ENCODE measurements around the gene POLR3K. TPM values are rescaled to one million over a fixed set of nuclear protein-coding genes. Genes with fewer than 3 reads are reported as not detected.
A peak's percentile ranks its signal among the peaks of the same experiment; 100 is the strongest.
"Not testable (repeated sequence)": the region's sequence is repeated elsewhere in the genome, so short reads cannot be mapped to it uniquely, and the experiment has no call there.

Gene POLR3K
- total RNA-seq, 1 donor from 2014 or later, result 26.5 TPM

DNA sequence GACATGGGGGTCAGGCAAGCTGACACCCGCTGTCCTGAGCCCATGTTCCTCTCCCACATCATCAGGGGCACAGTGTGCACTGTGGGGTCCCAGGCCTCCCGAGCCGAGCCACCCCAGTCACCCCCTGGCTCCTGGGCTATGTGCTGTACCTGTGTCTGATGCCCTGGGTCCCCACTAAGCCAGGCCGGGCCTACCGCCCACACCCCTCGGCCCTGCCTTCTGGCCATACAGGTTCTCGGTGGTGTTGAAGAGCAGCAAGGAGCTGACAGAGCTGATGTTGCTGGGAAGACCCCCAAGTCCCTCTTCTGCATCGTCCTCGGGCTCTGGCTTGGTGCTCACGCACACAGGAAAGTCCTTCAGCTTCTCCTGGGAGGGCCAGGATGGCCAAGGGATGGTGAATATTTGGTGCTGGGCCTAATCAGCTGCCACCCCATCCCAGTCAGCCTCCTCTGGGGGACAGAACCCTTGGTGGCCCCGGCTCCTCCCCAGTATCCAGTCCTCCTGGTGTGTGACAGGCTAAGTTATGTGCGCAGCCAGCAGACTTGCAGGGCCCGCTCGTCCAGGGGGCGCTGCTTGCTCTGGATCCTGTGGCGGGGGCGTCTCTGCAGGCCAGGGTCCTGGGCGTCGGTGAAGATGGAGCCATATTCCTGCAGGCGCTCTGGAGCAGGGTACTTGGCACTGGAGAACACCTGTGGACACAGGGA, 36.2 kb downstream of the POLR3K start:
- H3K9me3 Mint-ChIP-seq; H3K36me3 Mint-ChIP-seq (ENCODE audit: low read depth); CTCF ChIA-PET; H3K4me1 Mint-ChIP-seq; H3K27me3 Mint-ChIP-seq; DNase-seq; H3K4me3 Mint-ChIP-seq; ATAC-seq (ENCODE audit: low read depth); intact Hi-C loops (cut with micrococcal nuclease); POLR2A ChIA-PET; H3K27ac Mint-ChIP-seq: not testable (repeated sequence)

DNA sequence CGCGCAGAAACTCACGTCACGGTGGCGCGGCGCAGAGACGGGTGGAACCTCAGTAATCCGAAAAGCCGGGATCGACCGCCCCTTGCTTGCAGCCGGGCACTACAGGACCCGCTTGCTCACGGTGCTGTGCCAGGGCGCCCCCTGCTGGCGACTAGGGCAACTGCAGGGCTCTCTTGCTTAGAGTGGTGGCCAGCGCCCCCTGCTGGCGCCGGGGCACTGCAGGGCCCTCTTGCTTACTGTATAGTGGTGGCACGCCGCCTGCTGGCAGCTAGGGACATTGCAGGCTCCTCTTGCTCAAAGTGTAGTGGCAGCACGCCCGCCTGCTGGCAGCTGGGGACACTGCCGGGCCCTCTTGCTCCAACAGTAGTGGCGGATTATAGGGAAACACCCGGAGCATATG, 42.6 kb downstream of the POLR3K start:
- H3K4me1 Mint-ChIP-seq; H3K4me3 Mint-ChIP-seq; H3K27me3 Mint-ChIP-seq; H3K36me3 Mint-ChIP-seq (ENCODE audit: low read depth); H3K27ac Mint-ChIP-seq; H3K9me3 Mint-ChIP-seq; POLR2A ChIA-PET; intact Hi-C loops (cut with micrococcal nuclease); CTCF ChIA-PET: not testable (repeated sequence)
- peak; percentile 76 for DNase-seq
- peak; percentile 51 for ATAC-seq (ENCODE audit: low read depth)

DNA sequence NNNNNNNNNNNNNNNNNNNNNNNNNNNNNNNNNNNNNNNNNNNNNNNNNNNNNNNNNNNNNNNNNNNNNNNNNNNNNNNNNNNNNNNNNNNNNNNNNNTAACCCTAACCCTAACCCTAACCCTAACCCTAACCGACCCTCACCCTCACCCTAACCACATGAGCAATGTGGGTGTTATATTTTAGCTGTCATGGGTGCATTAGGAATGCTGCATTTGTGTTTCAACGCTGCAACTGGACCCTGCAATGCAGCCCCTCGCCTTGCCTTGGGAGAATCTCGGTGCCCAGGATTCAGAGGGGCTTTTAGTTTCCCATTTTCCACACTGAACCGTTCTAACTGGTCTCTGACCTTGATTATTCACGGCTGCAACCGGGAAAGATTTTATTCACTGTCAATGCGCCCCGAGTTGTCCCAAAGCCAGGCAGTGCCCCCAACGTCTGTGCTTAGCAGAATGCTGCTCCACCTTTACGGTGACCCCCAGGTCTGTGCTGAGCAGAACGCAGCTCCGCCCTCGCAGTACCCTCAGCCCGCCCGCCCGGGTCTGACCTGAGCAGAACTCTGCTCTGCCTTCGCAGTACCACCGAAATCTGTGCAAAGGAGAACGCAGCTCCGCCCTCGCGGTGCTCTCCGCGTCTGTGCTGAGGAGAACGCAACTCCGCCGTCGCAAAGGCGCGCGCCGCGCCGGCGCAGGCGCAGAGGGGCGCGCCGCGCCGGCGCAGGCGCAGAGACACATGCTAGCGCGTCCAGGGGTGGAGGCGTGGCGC, 43.3 kb downstream of the POLR3K start:
- ChIA-PET CTCF (no interaction called here), POLR2A (no interaction called here)
- Mint-ChIP-seq H3K4me1 (no peaks in the 10 kb centered on the region), H3K27ac (no peak overlapping the region), H3K36me3 (ENCODE audit: low read depth) (no peaks in the 10 kb centered on the region), H3K4me3 (peak overlapping the region; percentile 60), H3K27me3 (no peaks in the 10 kb centered on the region), H3K9me3 (no peaks in the 10 kb centered on the region)
- ATAC-seq (ENCODE audit: low read depth) (peak; percentile 93), DNase-seq (no peak)
- intact Hi-C loops (cut with micrococcal nuclease), result no loop called here
- TF ChIP-seq, protein P1, sequence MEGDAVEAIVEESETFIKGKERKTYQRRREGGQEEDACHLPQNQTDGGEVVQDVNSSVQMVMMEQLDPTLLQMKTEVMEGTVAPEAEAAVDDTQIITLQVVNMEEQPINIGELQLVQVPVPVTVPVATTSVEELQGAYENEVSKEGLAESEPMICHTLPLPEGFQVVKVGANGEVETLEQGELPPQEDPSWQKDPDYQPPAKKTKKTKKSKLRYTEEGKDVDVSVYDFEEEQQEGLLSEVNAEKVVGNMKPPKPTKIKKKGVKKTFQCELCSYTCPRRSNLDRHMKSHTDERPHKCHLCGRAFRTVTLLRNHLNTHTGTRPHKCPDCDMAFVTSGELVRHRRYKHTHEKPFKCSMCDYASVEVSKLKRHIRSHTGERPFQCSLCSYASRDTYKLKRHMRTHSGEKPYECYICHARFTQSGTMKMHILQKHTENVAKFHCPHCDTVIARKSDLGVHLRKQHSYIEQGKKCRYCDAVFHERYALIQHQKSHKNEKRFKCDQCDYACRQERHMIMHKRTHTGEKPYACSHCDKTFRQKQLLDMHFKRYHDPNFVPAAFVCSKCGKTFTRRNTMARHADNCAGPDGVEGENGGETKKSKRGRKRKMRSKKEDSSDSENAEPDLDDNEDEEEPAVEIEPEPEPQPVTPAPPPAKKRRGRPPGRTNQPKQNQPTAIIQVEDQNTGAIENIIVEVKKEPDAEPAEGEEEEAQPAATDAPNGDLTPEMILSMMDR (IDR thresholded peaks at IDR 0.05), result no peak

Other genes with a start within 250 kb of the POLR3K start
- gene SNRNP25, start 220 bp upstream of the POLR3K start, total RNA-seq, result 34.9 and 36.6 TPM in 2 replicates
- gene RHBDF1, start 19.0 kb upstream of the POLR3K start, total RNA-seq, result 0.67 and 1.3 TPM in 2 replicates
- gene MPG, start 24.6 kb upstream of the POLR3K start, total RNA-seq, result 51.7 and 53.6 TPM in 2 replicates
- gene NPRL3, start 85.1 kb upstream of the POLR3K start, total RNA-seq, result 40.4 and 42.5 TPM in 2 replicates
- gene HBZ, start 99.0 kb upstream of the POLR3K start, total RNA-seq, result not detected in 2 replicates
- gene HBM, start 112.4 kb upstream of the POLR3K start, total RNA-seq, result not detected in 2 replicates
- 90.7 and 104 TPM in 2 replicates for gene HBA2, start 119.3 kb upstream of the POLR3K start, total RNA-seq
- 109 and 111 TPM in 2 replicates for gene HBA1, start 123.1 kb upstream of the POLR3K start, total RNA-seq
- gene HBQ1, start 126.9 kb upstream of the POLR3K start, total RNA-seq, result not detected in 2 replicates
- 85.0 and 100 TPM in 2 replicates for gene LUC7L, start 175.8 kb upstream of the POLR3K start, total RNA-seq
- 45.9 and 49.6 TPM in 2 replicates for gene FAM234A, start 181.2 kb upstream of the POLR3K start, total RNA-seq
- gene RGS11, start 222.3 kb upstream of the POLR3K start, total RNA-seq, result not detected in 2 replicates
- gene ARHGDIG, start 227.0 kb upstream of the POLR3K start, total RNA-seq, result not detected in 2 replicates
- not detected in 2 replicates for gene PDIA2, start 229.6 kb upstream of the POLR3K start, total RNA-seq